ENCODE data around the gene UST.
"Not testable (repeated sequence)": the region's sequence is repeated elsewhere in the genome, so short reads cannot be mapped to it uniquely, and the experiment has no call there.

Gene UST

GRCh38 chr6:148765898-148766808 is 19.3 kb downstream of the UST start:
- no peak for DNase-seq

DNA sequence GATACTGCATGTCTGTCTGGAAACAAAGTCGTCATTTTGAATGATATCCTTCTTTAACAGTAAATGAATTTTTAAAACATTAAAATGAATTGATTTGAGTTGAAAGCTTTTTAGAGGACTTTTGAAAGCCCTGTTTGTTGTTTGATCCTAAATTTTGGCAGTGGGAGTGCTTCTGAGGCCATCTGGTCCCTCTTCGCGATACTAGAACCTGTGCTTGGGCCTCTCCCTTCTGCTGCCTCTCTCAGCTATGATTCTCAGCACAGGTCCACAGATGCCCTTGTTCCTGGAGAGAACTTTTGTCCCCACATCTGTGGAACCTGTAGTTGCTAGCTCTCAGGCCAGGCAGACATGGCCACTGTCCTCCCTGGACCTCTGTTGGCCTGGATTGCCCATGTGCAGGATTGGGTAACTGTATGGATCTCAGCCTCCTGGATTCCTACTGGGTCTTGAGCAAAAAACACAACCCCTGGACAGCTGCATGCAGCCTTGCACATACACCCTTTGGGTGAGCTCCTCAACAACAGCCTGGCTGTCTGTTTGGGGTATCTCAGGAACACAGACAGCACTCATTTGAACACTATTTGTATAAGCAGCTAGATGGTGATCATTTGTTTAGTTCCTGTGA is 21.9 kb downstream of the UST start:
- no peak for DNase-seq

DNA sequence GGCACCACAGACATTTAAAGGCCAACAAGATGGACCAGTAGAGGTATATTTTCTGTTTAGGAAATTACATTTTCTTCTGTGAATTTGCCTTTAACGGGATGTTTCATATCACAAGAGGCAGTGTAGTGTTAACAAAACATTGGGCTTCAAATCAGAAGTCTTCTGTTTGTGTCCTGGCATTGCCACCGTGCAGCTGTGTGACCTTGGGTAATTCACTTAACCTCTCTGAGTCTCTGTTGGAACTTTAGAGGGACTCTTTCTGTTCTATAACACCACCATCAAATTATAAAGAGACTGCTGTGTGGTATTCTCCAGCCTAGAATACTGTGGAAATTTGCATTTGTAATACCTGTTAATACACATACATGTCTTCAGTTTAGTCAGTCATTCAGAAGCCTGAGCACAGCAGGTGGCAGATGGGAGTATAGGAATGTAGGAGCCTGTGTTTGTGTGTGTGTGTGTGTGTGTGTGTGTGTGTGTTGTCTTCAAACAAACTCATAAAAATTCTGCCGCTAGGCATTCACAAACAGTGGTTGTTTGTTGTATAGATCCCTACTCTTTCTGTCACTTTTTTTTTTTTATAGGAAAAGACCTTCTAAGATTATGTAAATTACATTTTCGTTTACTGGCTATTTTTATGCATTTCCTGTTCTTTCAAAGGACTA is 22.6 kb downstream of the UST start:
- DNase-seq, result no peak

- DNase-seq, result no peak
Measured at GRCh38 chr6:148770408-148771211, 23.8 kb downstream of the UST start.

- no peak for DNase-seq
Measured at GRCh38 chr6:148771212-148771601, 24.4 kb downstream of the UST start.

DNA sequence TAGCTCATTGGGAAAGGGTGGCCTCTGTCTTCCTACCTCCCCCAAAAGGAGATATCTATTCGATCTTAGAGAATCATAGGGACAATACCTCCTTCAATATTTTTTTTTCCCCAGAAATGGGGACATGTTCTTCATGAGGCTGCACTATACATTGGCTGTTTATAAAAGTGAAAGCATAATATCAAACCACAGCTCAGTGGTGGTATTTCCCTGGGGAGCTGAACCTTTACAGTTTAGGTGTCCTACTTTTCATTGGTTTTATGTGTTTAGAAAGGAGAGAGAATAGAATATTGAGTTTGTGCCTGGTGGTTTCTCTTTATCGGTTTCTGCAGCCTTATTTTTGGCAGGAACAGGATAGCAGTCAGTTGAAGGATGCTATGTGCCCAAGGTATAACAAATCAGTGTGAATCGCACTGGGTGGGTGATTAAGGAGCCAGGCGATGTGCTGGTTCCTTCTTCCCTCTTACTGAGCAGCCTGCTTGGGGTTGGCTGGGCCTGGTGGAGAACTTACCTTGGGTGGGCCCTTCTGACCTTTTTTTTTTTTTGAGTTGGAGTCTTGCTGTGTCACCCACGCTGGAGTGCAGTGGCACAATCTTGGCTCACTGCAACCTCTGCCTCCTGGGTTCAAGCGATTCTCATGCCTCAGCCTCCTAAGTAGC is 25.2 kb downstream of the UST start:
- DNase-seq, result peak in 1 of 5 experiments; percentile 34

DNA sequence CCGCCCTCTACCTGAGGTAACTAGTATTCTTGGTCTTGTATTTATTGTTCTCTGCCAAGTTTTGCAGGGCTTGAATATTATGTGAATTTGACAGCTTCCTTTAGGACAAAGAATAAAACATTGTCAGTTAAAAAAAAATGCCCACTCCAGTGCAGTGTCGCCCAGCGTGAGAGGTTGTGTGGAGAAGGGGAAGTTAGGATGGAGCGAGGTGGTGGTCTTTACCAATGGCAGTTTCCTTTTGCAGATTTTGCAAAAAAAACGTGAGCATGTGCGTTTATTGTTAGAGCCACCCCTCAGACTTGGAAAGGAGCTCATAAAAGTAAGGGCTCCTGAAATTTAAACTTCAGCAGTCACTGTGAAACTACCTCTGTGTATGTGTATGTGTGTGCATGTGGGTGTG is 28.3 kb downstream of the UST start:
- DNase-seq, result no peak

DNA sequence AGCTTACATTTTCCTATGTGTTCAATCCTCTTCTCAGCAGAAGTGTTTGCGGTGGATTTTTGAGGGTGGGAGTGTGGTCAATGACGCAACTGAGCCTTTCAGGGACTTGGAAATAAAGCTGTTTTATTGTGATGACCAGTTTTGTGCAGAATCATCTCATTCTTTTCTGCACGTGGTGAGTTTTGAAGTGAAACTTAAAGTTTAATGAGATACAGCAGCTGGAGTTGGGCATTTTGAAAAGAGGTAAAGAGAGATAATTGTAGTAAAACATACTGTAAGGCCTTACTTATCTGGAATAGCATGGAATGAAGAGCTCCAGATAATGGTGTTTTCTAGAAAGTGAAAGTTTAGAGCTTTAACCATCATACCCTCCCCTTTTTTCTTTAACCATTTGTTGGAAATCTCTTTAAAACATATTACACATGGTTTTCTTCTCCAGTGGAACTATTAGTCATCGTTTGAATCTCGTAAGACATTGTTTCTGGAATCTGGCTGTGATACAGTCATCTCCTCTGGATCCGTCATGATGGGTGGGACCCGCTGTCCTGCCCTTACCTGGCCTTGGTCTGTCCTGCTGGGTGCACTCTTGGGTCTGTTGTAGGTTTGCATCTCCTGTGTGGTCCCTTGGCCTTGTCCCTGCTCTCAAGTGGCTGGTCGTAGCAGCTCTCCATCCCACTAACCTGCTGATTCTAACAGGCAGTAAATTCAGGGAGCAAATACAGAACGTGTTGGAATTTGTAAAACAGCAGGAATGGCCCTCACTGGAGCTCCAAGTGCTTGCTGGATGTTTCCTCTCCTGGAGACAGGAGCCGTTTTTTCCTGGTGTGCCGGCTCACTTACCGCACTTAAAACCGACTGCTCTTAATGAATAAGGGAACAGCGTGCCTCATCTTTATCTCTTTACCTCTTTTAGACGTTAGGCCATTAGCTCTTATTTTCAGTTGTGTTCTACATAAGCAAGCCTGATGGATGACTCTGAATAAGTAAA is 29.8 kb downstream of the UST start:
- no peak for DNase-seq

GRCh38 chr6:148779142-148779562 is 32.3 kb downstream of the UST start:
- no peak for DNase-seq

DNA sequence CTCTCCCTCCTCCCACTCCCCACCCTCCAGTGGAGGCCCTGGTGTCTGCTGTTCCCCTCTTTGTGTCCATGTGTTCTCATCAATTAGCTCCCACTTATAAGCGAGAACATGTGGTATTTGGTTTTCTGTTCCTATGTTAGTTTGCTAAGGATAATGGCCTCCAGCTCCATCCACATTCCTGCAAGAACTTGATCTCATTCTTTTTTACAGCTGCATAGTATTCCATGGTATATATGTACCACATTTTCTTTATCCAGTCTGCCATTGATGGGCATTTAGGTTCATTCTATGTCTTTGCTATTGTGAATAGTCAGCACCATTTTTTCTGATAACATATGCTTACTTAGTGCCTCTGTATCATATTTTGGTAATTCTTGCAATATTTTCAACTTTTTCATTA is 33.6 kb downstream of the UST start:
- DNase-seq, result not testable (repeated sequence)

DNA sequence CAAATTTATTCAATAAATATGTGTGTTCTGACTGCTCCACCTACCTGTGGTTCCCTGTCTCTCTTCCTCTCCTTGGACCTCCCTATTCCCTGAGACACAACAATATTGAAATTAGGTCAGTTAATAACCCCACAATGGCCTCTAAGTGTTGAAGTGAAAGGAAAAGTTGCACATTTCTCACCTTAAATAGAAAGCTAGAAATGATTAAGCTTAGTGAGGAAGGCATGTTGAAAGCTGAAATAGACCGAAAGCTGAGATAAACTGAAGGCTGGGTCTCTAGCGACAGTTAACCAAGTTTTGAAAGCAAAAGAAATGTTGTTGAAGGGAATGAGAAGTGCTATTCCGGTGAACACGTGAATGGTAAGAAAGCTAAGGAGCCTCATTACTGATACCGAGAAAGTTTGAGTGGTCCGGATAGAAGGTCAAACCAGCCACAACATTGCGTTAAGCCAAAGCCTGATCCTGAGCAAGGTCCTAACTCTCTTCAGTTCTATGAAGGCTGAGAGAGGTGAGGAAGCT is 34.1 kb downstream of the UST start:
- DNase-seq, result peak in 1 of 5 experiments; percentile 72

DNA sequence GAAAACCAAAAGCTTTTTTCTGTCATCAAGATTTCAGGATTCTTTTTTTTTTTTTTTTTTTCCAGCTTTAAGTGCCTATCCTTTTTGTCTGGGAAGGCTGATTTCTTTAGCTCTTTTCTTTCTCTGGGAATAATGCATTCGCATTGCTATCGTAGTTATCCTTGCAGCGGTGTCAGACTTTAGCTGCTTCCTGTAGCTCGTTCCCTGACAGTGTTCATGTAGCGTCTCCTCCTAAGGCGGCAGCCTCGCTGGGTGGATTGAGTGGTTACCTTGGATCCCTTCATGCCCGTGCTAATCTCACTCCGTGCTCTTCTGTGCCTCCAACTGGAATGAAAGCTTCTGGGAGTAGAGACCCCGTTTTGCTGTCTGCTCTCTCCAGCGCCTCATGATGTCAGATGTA is 43.1 kb downstream of the UST start:
- DNase-seq, result no peak

- DNase-seq, result no peak
Measured at GRCh38 chr6:148790404-148790803, 43.6 kb downstream of the UST start.

DNA sequence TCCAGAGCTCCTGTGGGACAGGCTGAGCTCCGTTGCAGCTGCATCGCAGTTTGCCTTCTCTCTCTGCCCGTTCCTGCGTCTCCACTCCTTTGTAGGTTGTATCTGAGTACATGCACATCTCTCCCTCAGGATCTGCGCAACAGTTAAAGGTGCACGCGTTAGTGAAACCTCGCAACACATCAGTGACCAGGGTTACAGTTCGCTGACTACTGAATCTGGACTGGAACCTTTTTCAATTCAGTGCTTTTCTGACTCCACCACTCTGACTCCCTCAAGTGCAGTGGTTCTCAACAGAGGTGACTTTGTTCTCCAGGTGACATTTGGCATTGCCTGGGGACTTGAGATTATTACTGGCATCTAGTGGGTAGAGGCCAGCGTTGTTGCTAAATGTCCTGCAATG is 44.0 kb downstream of the UST start:
- no peak for DNase-seq

- no peak for DNase-seq
Measured at GRCh38 chr6:148791372-148791771, 44.5 kb downstream of the UST start.

GRCh38 chr6:148793721-148794120 is 46.9 kb downstream of the UST start:
- DNase-seq, result no peak

DNA sequence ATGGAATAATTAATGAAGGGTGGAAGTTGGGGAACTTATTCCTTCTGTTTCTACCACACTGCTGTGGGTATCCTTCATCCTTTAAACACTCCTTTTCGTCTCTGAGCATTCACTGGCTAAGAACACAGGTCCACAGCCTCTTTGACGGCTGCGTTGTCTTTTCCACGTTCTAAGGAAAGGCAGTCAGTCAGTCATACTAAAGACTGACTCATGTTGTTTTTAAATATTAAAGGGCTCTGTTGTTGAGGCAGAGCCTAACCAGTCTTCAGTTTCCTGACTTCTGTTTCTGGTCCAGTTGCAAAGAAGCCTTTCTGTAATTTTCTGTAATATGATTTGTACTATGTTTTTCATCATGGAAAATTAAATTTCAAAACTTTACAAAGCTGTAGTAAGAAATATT is 48.0 kb downstream of the UST start:
- DNase-seq, result no peak

DNA sequence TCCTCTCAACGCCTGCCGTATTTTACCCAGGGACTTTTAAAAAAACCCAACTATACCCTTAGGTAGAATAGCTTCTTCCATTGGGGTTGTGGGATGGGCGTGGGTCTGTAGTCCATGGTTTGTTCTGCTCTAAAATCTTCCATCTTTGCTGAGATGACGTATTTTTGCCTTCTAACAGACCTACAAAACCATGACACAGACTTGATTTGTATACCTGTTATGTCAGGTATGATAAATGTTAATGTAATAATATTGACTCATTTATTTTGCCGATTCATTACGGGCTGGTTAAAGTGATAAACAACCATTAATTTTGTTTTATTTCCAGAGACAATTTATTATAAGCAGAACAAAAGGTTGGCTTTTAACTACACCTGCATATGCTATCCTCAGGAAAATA is 48.7 kb downstream of the UST start:
- no peak for DNase-seq

GRCh38 chr6:148799647-148800046 is 52.8 kb downstream of the UST start:
- DNase-seq, result no peak

DNA sequence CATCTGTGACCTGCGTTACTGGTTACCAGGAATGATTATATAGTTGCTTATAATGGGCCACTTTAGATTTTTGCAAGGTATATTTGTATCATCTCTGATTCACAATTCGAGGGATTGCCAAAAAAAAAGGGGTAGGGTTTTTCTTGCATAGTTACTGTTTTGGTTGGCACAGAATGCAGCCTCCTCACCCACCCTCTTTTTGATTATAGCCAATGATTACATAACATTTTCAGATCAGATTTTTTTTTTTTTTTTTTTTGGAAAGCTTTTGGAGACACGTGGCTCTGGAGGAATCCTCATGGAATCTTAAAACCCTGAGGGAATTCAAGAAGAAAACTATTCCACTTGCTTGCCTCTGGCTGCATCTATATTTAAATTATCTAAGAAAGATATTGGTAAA is 53.7 kb downstream of the UST start:
- DNase-seq, result no peak

DNA sequence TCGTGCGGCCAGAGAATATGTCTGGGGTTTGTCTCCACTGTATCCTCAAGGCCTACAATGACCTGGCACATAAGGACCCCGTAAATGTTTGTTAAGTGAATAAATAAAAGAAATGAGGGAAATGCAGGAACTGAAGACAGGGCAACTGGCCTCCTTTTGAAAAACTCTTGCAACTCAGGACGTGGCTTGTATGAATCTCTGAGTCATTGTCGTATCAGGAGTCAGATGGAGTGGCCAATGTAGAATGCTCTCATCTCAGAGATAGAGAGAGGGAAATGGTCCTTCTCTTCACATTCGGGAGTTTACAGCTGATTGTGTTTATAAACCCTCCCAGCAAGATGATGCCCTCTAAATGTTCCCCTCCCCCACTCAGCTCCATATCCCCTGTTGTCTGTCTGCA is 57.1 kb downstream of the UST start:
- no peak for DNase-seq

All from T-helper 2 cell (primary cell).